Stimulated activated CD8-positive, alpha-beta memory T cell treated with anti-CD3 and anti-CD28 coated beads, Interleukin-4, amount 100 ng/mL, for 1 hour (primary cell): ENCODE measurements around the gene CCDC198.

Source experiments
- DNase-seq, 2 donors: peaks; one replicate each; pipeline ENCODE4 v3.0.0-alpha.2; 2020; ENCODE audit warnings: low read depth in 2 of 2, low spot score in 1 of 2

The CCDC198 gene, protein sequence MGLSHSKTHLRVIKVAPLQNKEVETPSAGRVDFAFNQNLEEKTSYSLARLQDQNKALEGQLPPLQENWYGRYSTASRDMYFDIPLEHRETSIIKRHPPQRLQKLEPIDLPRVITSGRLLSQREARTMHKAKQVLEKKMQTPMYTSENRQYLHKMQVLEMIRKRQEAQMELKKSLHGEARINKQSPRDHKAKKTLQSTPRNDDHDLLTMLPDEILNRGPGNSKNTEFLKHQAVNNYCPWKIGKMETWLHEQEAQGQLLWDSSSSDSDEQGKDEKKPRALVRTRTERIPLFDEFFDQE

GRCh38 chr14:57493467-57494181 is at the start of gene CCDC198:
TSS of gene CCDC198 (minus strand) at chr14:57493857. CDS start at chr14:57493715, 142 bp downstream.
- no peak for DNase-seq

- DNase-seq, result no peak
These were observed 39.6 kb upstream of the CCDC198 start for GRCh38 chr14:57533214-57533613.

- no peak for DNase-seq
These were observed 36.9 kb upstream of the CCDC198 start for GRCh38 chr14:57530571-57530970.

DNA sequence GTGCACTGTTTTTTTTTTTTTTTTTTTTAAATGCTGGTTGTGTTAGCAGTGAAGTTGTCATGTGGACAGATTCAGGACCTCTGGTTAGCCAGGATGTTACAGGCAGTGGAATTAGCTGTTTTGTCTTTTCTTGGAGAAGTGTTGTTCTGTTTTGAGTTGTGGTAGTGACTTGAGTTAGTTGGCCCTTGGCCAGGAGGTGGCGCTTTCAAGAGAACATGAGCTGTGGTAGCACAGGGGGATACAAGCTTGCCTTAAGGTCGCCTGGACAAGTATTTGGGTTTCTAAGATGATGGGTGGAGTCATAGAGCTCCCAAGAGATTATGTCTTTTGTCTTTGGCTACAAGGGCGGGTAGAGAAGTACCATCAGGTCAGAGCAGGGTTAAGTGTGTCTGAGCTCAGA is 33.3 kb upstream of the CCDC198 start:
- no peak for DNase-seq

DNA sequence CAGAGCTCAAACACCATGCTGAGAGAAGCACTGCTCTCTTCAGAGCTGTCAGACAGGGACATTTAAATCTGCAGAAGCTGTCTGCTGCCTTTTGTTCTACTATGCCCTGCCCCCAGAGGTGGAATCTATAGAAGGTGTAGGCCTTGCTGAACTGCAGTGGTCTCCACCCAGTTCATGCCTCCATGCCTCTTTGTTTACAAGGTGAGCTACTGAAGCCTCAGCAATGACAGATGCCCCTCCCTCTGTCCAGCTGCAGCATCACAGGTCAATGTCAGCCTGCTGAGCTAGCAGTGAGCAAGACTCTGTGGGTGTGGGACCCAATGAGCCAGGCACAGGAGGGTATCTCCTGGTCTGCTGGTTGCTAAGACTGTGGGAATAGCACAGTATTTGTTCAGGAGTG is 25.4 kb upstream of the CCDC198 start:
- DNase-seq, result no peak

DNA sequence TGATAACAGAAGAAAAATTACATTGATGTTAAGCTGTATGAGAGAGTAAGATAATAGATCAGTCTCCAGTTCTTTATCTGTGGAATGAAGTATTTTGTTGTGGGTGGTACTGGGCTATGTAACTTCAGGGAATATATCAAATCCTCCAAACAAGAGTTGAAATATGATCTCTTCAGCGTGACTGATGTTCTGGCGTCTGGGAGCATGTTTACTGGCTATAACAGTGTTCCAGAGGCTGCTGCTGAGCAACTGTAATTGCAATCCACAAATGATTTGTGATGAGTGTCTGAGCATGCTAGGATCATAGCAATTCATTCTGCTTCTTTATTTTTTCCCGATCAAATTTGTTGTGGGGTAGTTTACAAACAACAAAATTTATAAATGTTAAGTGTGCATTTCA is 18.6 kb upstream of the CCDC198 start:
- DNase-seq, result no peak

GRCh38 chr14:57508756-57509155 is 15.1 kb upstream of the CCDC198 start:
- no peak for DNase-seq

DNA sequence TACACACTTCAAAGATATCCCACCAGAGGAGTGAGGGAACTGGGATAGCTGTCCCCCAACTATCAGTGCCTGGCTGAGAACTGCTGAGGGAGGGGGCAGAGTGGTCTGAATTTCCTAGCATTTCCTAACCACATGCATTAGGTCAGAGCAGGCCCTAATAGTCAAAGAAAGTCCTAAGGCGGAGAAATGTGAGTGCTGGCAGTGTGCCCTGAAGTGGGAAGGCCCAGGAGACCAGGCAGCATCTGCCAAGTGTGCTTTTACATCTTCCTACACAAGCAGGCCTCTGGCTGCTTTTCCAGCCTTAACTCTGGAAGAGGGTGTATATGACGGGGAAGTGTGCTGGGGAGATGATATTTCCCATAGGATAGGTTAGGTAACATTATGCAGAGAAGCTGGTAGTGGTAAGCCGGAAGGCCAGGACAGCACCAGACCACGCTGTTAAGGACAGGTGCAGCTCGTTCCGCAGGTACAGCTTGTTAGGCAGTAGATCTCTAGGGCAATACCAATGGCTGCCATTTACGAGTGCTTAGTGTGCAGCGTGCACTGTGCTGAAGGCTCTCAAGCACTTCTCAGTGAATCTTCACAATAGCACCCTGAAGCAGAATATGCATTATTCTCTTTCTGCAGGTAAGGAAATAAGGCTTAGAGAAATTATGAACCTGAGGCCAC is 9.1 kb upstream of the CCDC198 start:
- no peak for DNase-seq

DNA sequence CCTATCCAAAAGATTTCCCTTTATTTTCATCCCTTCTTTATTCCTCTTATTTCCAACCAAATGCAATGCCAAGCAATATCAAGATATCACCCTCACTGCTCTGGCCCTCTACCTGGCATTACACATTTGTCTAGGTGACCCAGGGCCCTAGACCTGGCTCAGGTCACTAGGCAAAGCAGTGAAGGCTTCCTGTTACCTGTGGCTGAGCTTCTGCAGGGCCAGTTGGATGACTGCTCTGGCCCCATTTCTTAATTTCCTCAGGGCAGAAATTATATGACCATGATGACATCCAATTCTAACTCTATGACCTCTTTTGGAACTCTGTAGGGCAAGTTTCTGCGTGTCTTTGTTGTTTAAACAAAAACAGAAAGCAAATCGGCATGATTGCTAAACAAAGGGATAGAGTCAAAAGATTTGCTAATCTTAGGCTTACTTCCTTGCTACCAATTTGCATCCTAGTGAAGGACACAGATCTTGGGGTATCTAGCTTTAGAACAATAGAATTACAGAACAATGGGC is 7.4 kb upstream of the CCDC198 start:
- DNase-seq, result no peak

DNA sequence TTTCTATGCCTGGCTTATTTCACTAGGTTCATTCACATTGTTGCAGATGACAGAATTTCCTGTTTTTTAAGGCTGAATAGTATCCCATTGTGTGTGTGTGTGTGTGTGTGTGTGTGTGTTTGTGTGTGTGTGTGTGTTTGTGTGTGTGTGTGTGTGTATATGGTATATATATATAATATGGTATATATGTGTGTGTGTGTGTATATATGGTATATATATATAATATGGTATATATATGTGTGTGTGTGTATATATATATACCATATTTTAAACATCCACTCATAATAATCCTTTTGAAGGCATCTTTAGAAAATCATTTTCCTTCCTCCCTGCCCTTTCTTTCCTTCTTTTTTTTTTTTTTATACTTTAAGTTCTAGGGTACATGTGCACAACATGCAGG is 5.0 kb upstream of the CCDC198 start:
- DNase-seq, result no peak

DNA sequence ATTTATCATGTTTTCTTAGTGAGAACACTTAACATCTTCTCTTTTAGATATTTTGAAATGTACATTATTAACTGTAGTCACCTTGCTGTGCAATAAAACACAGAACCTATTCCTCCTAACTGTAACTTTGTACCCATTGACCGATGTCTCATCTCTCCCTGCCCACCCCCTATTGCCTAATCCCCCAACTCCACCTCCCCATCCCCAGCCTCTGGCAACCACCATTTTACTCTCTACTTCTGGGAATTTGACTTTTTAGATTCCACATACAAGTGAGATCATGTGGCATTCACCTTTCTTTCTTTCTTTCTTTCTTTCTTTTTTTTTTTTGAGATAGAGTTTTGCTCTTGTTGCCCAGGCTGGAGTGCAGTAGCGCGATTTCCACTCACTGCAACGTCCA is 4.4 kb upstream of the CCDC198 start:
- no peak for DNase-seq

GRCh38 chr14:57495416-57495815 is 1.8 kb upstream of the CCDC198 start:
- DNase-seq, result no peak

DNA sequence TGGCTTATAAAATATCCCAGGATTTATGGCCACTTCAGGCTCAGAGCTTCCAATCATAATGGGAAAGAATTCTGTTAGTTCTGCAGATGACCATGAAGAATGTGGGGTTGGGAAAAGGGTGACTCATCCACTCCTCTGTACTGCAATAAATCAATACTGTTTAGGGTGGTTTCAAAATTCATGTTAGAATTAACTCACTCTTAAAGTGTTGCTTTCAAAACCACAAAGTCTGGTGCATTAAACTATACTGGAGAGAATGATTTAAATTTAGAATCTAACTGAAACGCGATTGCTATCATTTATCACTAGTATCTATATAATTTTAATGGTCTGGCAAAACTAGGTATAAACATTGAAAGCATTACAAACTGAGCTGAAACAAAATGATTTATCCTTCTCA is 798 bp downstream of the CCDC198 start:
- DNase-seq, result no peak

DNA sequence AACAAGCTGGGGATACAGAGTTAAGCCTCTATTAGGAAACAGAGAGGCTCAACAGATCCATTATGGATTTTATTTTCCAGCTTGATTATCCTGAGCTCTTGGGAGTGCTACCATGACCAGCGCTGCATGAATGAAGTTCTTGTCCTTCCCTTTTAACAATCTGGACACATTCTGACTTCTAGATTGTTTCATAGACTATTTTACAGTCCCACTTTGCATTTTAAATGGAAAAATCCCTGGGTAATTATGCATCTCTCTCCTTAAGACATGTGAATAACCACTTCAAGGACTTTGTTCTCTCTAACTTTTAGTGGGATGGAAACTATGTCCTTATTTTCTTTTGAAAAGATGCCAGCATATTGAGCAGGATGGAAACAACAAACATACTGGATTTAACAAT is 2.0 kb downstream of the CCDC198 start:
- DNase-seq, result no peak

DNA sequence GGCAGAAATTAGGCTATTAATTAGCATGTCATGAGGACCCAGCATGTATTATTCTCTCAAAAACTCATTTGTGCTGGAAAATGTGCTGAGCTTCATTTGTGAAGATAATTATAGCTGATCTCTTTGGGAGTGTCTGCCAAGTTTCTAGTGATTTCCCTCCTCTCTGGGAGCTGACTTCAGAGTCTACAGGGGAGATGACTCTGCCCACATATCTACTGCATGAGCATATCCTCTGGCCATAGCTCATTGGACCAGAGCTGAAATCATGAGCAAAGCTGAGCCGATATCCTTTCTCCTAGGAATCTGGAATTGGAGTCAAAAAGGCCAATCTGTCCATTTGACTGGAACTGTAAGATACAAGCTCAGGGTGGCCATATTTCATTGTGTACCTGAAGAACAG is 5.9 kb downstream of the CCDC198 start:
- DNase-seq, result no peak

DNA sequence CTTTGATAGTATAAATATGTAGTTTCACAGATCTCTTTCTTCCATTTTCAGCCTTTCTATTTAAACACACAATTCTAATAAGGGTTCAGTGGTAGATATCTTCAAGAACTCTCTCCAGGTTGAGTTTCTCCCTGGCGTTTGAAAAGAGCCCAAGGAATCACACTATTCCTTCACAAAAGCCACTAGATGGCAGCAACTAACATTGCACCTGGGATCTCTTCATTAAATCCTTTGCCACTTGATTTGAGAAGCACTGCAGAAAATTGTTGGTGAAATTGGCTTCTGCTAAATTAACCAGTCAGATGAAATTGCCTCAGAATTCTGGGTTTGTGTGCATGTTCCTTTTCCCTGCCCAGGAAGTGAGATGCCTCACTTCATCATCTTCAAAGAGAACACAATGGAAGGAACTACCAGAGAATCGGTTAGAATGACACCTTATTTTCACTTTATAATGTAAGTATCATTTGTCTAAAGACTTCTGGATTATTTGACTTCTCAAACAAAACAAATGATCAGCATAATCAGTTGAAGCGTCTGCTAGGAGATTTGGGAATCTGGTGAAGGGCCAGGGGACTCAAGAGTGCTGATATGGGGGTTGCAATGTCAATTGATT is 6.8 kb downstream of the CCDC198 start:
- DNase-seq, result no peak

DNA sequence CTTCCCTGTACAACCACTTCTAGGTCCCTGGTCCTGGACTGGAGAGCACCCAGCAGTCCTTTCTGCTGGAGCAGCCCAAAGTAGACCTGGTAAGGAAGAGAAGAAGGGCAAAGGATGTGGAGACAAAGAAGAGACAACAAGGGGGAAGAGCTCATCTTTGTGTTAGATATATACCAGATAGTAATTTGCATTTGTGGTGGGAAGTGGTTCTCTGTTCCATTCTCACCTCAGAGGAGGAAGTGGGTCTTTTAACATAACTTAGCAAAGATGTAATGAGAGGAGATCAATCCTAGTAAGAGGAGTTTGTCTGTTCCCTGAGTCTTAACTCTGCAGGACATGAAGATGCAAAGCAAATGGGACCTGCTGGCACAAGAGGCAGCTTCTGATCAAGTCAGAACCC is 8.0 kb downstream of the CCDC198 start:
- DNase-seq, result no peak

GRCh38 chr14:57482120-57482519 is 11.5 kb downstream of the CCDC198 start:
- no peak for DNase-seq

GRCh38 chr14:57480051-57480450 is 13.6 kb downstream of the CCDC198 start:
- DNase-seq, result no peak

- no peak for DNase-seq
These were observed 14.5 kb downstream of the CCDC198 start for GRCh38 chr14:57479197-57479596.

DNA sequence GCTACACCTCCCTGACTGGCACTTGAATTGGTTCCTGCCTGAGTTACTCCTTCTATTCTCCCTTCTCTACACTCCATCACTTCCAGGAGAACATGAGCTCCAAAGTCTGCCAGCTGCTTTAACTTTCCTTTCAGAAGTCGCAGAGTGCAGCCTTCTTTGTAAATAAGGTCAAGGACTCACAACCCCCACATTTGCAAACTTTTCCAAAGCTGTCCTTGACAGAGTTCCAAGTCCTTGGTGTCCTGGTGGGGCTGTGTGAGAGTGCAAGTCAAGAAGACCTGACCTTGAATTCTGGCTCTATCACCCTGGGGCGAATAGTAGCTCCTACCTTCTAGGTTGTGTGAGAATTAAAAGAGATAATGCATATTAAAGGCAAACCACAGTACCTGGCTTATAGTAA is 15.6 kb downstream of the CCDC198 start:
- no peak for DNase-seq

- no peak for DNase-seq
These were observed 22.7 kb downstream of the CCDC198 start for GRCh38 chr14:57470909-57471308.
